Dedifferentiated amniotic fluid mesenchymal stem cell (primary cell): ENCODE results near the gene CRACR2B.
A peak's percentile ranks its signal among the peaks of the same experiment; 100 is the strongest.

Experiments used
- DNase-seq: peaks from one replicate; pipeline ENCODE4 v3.0.0-alpha.2; 2016; ENCODE audit errors: extremely low spot score

CRACR2B gene

GRCh38 chr11:810040-810567 lies 17.6 kb upstream of the CRACR2B start:
- DNase-seq, result no peak

GRCh38 chr11:811446-812245 lies 16.1 kb upstream of the CRACR2B start:
- DNase-seq, result no peak

GRCh38 chr11:812390-812789 lies 15.3 kb upstream of the CRACR2B start:
- DNase-seq, result no peak

GRCh38 chr11:813072-813455 lies 14.7 kb upstream of the CRACR2B start:
- no peak for DNase-seq

- no peak for DNase-seq
Observed at GRCh38 chr11:813456-814096, 14.1 kb upstream of the CRACR2B start.

- DNase-seq, result no peak
Observed at GRCh38 chr11:815675-816432, 11.9 kb upstream of the CRACR2B start.

- DNase-seq, result no peak
Observed at GRCh38 chr11:816433-816779, 11.3 kb upstream of the CRACR2B start.

- DNase-seq, result no peak
Observed at GRCh38 chr11:818396-819128, 9.2 kb upstream of the CRACR2B start, which contains the start of gene PNPLA2. PNPLA2 (plus strand) TSS chr11:818914; CDS start chr11:819719, 805 bp downstream.

GRCh38 chr11:819129-819931 lies 8.4 kb upstream of the CRACR2B start:
- peak; percentile 75 for DNase-seq

- DNase-seq, result peak; percentile 19
Observed at GRCh38 chr11:819943-820649, 7.6 kb upstream of the CRACR2B start.

GRCh38 chr11:820655-821511 lies 6.8 kb upstream of the CRACR2B start:
- peak; percentile 50 for DNase-seq

- no peak for DNase-seq
Observed at GRCh38 chr11:821512-822371, 6.0 kb upstream of the CRACR2B start.

- DNase-seq, result no peak
Observed at GRCh38 chr11:823441-824291, 4.1 kb upstream of the CRACR2B start.

GRCh38 chr11:824292-824880 lies 3.3 kb upstream of the CRACR2B start:
- DNase-seq, result no peak

GRCh38 chr11:824942-825341 lies 2.8 kb upstream of the CRACR2B start:
- no peak for DNase-seq

GRCh38 chr11:825366-826226 lies 2.1 kb upstream of the CRACR2B start:
- no peak for DNase-seq
